HL-60 (cell line): ENCODE measurements around the gene PPAN.

ENCODE experiments used
- GABPA ChIP-seq: IDR thresholded peaks from 2 replicates; pipeline ENCODE4 v1.6.1; 2012; ENCODE audit warnings: low read depth
- POLR2AphosphoS5 ChIP-seq: IDR thresholded peaks from 2 replicates; pipeline ENCODE4 v1.6.1; 2012; ENCODE audit warnings: low read depth
- SPI1 ChIP-seq: IDR thresholded peaks from 2 replicates; pipeline ENCODE4 v1.6.1; 2012; ENCODE audit warnings: low read depth, mild to moderate bottlenecking, borderline replicate concordance
- TF ChIP-seq, protein P1 (sequence below): IDR thresholded peaks from one replicate; pipeline ENCODE4 v1.5.1; 2011; ENCODE audit warnings: low read length, control low read depth, inconsistent platforms; ENCODE audit not compliant: insufficient read depth
- TF ChIP-seq, protein P2 (sequence below): IDR thresholded peaks from 2 replicates; pipeline ENCODE4 v1.6.1; 2012; ENCODE audit warnings: low read depth; ENCODE audit not compliant: insufficient replicate concordance

DNA sequence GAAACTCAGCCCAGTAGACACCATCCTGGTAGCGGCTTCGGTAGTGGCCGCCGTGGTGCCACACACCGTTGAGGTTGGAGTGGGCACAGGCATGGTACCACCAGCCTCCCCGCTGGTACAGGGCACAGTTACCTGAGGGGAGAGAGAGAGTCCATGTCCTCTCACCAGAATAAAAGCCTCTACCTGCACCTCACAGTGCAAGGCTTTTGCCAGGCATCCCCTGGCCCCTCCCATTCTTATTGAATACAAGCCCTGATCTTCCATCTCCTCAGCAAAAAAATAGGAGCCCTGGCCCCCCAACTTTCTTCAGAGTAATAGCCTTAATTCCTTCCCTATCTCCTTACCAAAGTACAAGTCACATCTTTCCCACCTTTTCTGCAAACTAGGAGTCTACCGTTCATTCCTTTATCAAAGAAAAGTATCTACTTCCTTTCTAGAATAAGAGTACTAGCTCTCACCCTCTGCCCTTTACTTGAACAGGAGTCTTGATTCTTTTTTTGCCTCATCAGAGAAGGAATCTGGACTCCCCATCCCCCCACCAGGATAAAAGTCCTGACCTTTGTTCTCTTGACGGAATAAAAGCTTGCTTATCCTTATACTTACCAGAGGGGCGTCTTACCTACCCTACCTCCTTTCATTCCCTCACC, 13.4 kb upstream of the PPAN start:
- TF ChIP-seq, protein P1, sequence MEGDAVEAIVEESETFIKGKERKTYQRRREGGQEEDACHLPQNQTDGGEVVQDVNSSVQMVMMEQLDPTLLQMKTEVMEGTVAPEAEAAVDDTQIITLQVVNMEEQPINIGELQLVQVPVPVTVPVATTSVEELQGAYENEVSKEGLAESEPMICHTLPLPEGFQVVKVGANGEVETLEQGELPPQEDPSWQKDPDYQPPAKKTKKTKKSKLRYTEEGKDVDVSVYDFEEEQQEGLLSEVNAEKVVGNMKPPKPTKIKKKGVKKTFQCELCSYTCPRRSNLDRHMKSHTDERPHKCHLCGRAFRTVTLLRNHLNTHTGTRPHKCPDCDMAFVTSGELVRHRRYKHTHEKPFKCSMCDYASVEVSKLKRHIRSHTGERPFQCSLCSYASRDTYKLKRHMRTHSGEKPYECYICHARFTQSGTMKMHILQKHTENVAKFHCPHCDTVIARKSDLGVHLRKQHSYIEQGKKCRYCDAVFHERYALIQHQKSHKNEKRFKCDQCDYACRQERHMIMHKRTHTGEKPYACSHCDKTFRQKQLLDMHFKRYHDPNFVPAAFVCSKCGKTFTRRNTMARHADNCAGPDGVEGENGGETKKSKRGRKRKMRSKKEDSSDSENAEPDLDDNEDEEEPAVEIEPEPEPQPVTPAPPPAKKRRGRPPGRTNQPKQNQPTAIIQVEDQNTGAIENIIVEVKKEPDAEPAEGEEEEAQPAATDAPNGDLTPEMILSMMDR: no peak
- TF ChIP-seq POLR2AphosphoS5 (no peak), GABPA (no peak), SPI1 (no peak)
- TF ChIP-seq, protein P2, sequence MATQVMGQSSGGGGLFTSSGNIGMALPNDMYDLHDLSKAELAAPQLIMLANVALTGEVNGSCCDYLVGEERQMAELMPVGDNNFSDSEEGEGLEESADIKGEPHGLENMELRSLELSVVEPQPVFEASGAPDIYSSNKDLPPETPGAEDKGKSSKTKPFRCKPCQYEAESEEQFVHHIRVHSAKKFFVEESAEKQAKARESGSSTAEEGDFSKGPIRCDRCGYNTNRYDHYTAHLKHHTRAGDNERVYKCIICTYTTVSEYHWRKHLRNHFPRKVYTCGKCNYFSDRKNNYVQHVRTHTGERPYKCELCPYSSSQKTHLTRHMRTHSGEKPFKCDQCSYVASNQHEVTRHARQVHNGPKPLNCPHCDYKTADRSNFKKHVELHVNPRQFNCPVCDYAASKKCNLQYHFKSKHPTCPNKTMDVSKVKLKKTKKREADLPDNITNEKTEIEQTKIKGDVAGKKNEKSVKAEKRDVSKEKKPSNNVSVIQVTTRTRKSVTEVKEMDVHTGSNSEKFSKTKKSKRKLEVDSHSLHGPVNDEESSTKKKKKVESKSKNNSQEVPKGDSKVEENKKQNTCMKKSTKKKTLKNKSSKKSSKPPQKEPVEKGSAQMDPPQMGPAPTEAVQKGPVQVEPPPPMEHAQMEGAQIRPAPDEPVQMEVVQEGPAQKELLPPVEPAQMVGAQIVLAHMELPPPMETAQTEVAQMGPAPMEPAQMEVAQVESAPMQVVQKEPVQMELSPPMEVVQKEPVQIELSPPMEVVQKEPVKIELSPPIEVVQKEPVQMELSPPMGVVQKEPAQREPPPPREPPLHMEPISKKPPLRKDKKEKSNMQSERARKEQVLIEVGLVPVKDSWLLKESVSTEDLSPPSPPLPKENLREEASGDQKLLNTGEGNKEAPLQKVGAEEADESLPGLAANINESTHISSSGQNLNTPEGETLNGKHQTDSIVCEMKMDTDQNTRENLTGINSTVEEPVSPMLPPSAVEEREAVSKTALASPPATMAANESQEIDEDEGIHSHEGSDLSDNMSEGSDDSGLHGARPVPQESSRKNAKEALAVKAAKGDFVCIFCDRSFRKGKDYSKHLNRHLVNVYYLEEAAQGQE: no peak
